Osteoblast (primary cell): Measurements from ENCODE around the gene EPB41L3. TPM values are rescaled to one million over a fixed set of nuclear protein-coding genes. Genes with fewer than 3 reads are reported as not detected.

Experiments
- DNase-seq: peaks from one replicate; pipeline ENCODE4 v3.0.0; 2011; ENCODE audit warnings: low spot score, mixed read lengths; ENCODE audit not compliant: insufficient read length; ENCODE audit errors: missing footprints
- H2AFZ ChIP-seq: 2 replicates; pipeline ENCODE4 v1.6.0; 2011; ENCODE audit warnings: mild to moderate bottlenecking, low read length
- H3K27ac ChIP-seq: 2 replicates; pipeline ENCODE4 v1.5.1; 2011; ENCODE audit warnings: mild to moderate bottlenecking, low read depth, low read length, moderate library complexity
- H3K27me3 ChIP-seq: 2 replicates; pipeline ENCODE4 v1.6.0; 2012; ENCODE audit warnings: mild to moderate bottlenecking, control low read depth, inconsistent platforms, low read length, moderate library complexity; ENCODE audit not compliant: insufficient read depth
- H3K36me3 ChIP-seq: 2 replicates; pipeline ENCODE4 v1.5.1; 2011; ENCODE audit warnings: mild to moderate bottlenecking, low read length, control low read depth, moderate library complexity; ENCODE audit not compliant: insufficient read depth
- H3K4me1 ChIP-seq: 2 replicates; pipeline ENCODE4 v1.5.1; 2011; ENCODE audit warnings: mild to moderate bottlenecking, low read length, control low read depth, moderate library complexity; ENCODE audit not compliant: insufficient read depth
- H3K4me2 ChIP-seq: 2 replicates; pipeline ENCODE4 v1.6.0; 2011; ENCODE audit warnings: mild to moderate bottlenecking, low read length; ENCODE audit not compliant: insufficient read depth
- H3K4me3 ChIP-seq: fragments of 200-600 bp; sonication (generic); 3 replicates; pipeline ENCODE4 v1.5.1; 2012; ENCODE audit warnings: mild to moderate bottlenecking, low read length, inconsistent platforms; ENCODE audit not compliant: insufficient read depth
- H3K79me2 ChIP-seq: 2 replicates; pipeline ENCODE4 v1.6.0; 2012; ENCODE audit warnings: mild to moderate bottlenecking, low read length, control low read depth, inconsistent platforms; ENCODE audit not compliant: insufficient read depth
- H3K9me3 ChIP-seq: 2 replicates; pipeline ENCODE4 v1.5.1; 2011; ENCODE audit warnings: low read depth, low read length, control low read depth
- H4K20me1 ChIP-seq: 2 replicates; pipeline ENCODE4 v1.6.0; 2012; ENCODE audit warnings: mild to moderate bottlenecking, low read length, control low read depth; ENCODE audit not compliant: insufficient read depth
- total RNA-seq: library from RNA; depleted of rRNA; stranded (reverse); fragments of >200 nt; gene quantifications from 2 replicates; pipeline ENCODE4 v1.2.3, GENCODE V29; 2012
- TF ChIP-seq, protein P1 (sequence below): IDR thresholded peaks from 2 replicates; pipeline ENCODE4 v1.5.1; 2011; ENCODE audit warnings: mild to moderate bottlenecking, low read depth, low read length, moderate library complexity; ENCODE audit errors: extremely low read depth

Gene EPB41L3
- total RNA-seq, 1 donor: 0.72 TPM

- TF ChIP-seq, protein P1, sequence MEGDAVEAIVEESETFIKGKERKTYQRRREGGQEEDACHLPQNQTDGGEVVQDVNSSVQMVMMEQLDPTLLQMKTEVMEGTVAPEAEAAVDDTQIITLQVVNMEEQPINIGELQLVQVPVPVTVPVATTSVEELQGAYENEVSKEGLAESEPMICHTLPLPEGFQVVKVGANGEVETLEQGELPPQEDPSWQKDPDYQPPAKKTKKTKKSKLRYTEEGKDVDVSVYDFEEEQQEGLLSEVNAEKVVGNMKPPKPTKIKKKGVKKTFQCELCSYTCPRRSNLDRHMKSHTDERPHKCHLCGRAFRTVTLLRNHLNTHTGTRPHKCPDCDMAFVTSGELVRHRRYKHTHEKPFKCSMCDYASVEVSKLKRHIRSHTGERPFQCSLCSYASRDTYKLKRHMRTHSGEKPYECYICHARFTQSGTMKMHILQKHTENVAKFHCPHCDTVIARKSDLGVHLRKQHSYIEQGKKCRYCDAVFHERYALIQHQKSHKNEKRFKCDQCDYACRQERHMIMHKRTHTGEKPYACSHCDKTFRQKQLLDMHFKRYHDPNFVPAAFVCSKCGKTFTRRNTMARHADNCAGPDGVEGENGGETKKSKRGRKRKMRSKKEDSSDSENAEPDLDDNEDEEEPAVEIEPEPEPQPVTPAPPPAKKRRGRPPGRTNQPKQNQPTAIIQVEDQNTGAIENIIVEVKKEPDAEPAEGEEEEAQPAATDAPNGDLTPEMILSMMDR: no peak
- no peak for DNase-seq
- H3K4me3 ChIP-seq: no peak overlapping the region
- no peak overlapping the region for H3K27ac ChIP-seq
- no peaks in the 10 kb centered on the region for H3K4me1 ChIP-seq
- no peaks in the 10 kb centered on the region for H3K36me3 ChIP-seq
- H3K9me3 ChIP-seq: no peaks in the 10 kb centered on the region
- no peaks in the 10 kb centered on the region for H3K79me2 ChIP-seq
- H4K20me1 ChIP-seq: no peaks in the 10 kb centered on the region
- no peak overlapping the region for H3K4me2 ChIP-seq
- H2AFZ ChIP-seq: no peak overlapping the region
- no peaks in the 10 kb centered on the region for H3K27me3 ChIP-seq
Measured at GRCh38 chr18:5546660-5547059, 2.9 kb upstream of the EPB41L3 start.

- H4K20me1 ChIP-seq: no peaks in the 10 kb centered on the region
- no peaks in the 10 kb centered on the region for H3K36me3 ChIP-seq
- no peaks in the 10 kb centered on the region for H3K9me3 ChIP-seq
- no peak overlapping the region for H3K4me3 ChIP-seq
- TF ChIP-seq, protein P1: no peak
- no peaks in the 10 kb centered on the region for H3K79me2 ChIP-seq
- H3K4me2 ChIP-seq: no peak overlapping the region
- H3K27ac ChIP-seq: no peak overlapping the region
- no peak for DNase-seq
- H3K4me1 ChIP-seq: no peaks in the 10 kb centered on the region
- no peaks in the 10 kb centered on the region for H3K27me3 ChIP-seq
- H2AFZ ChIP-seq: no peak overlapping the region
Measured at GRCh38 chr18:5543036-5543680, 639 bp downstream of the EPB41L3 start.

GRCh38 chr18:5542515-5543035 lies 1.2 kb downstream of the EPB41L3 start:
- no peaks in the 10 kb centered on the region for H3K36me3 ChIP-seq
- no peak for DNase-seq
- no peaks in the 10 kb centered on the region for H4K20me1 ChIP-seq
- no peak overlapping the region for H3K4me3 ChIP-seq
- no peak overlapping the region for H3K27ac ChIP-seq
- TF ChIP-seq, protein P1: no peak
- H3K9me3 ChIP-seq: no peaks in the 10 kb centered on the region
- H3K27me3 ChIP-seq: no peaks in the 10 kb centered on the region
- no peak overlapping the region for H3K4me2 ChIP-seq
- no peaks in the 10 kb centered on the region for H3K79me2 ChIP-seq
- no peaks in the 10 kb centered on the region for H3K4me1 ChIP-seq
- H2AFZ ChIP-seq: no peak overlapping the region

DNA sequence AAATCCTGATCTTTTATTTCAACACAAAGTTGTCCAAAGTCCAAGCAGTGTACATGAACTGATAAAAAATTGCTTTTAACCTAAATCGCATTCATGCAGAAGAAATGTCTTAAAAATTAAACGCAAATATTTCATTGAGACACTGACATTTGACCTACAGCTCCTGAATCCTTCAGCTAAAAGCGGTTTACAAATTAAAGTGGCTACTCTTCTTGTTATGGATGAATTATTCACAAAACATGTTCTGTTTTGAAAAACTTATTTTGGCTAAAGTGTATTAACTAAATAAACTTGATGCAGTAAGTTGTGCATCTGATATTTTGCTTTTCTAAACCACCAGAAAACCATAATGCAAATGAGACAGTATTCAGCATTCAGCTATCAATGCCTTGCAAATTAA lies 2.2 kb downstream of the EPB41L3 start:
- Histone ChIP-seq H3K36me3 (no peaks in the 10 kb centered on the region), H3K27me3 (no peaks in the 10 kb centered on the region), H4K20me1 (no peaks in the 10 kb centered on the region), H3K79me2 (no peaks in the 10 kb centered on the region), H3K9me3 (no peaks in the 10 kb centered on the region), H3K27ac (no peak overlapping the region), H2AFZ (no peak overlapping the region), H3K4me3 (no peak overlapping the region), H3K4me1 (no peaks in the 10 kb centered on the region), H3K4me2 (no peak overlapping the region)
- TF ChIP-seq, protein P1: no peak
- DNase-seq: no peak
